H1 (cell line): Measurements from ENCODE around the gene ADRA2B. TPM values are rescaled to one million over a fixed set of nuclear protein-coding genes. Genes with fewer than 3 reads are reported as not detected.

Experiments
- CTCF ChIA-PET: fragments of 300-600 bp; sonication (Branson Sonifier 250); formaldehyde crosslinking; loops from one replicate; lab custom pipeline; 2021; ENCODE audit not compliant: partially characterized antibody; lab: Charles Lee
- POLR2A ChIA-PET: fragments of 300-600 bp; sonication (Branson Sonifier 250); formaldehyde crosslinking; loops from one replicate; lab custom pipeline; 2021; ENCODE audit warnings: inconsistent platforms; ENCODE audit not compliant: partially characterized antibody; lab: Charles Lee
- DNase-seq, 2 experiments: peaks; one replicate each; pipeline versions ENCODE4 v3.0.0 to v3.0.0-alpha.2; 2010 to 2022; ENCODE audit warnings: low spot score in 2 of 2, low read depth in 1 of 2, mixed read lengths in 1 of 2
- FAIRE-seq: peaks from 2 replicates; lab custom pipeline; 2011; peaks lifted over from hg19 to GRCh38; lab: Jason Lieb, UNC
- H2AFZ ChIP-seq: 2 replicates; pipeline ENCODE4 v1.8.1; 2012; ENCODE audit warnings: low read length, inconsistent platforms
- H2AK5ac ChIP-seq: 2 replicates; pipeline ENCODE4 v1.6.1; 2013; ENCODE audit warnings: low read depth, low read length
- H2BK120ac ChIP-seq: replicated peaks from 2 replicates; pipeline ENCODE3; 2013; ENCODE audit warnings: low read depth, low read length, inconsistent platforms
- H2BK12ac ChIP-seq: 2 replicates; pipeline ENCODE4 v1.6.1; 2013; ENCODE audit warnings: low read depth, low read length
- H2BK15ac ChIP-seq: 2 replicates; pipeline ENCODE4 v1.6.1; 2013; ENCODE audit warnings: low read length
- H2BK20ac ChIP-seq: 2 replicates; pipeline ENCODE4 v1.6.1; 2013; ENCODE audit warnings: low read length
- H2BK5ac ChIP-seq: 2 replicates; pipeline ENCODE4 v1.6.1; 2013; ENCODE audit warnings: low read depth, low read length
- H3K14ac ChIP-seq: 2 replicates; pipeline ENCODE4 v1.6.1; 2013; ENCODE audit warnings: inconsistent platforms; ENCODE audit not compliant: insufficient read length
- H3K18ac ChIP-seq: 2 replicates; pipeline ENCODE4 v1.6.1; 2013; ENCODE audit warnings: low read length; ENCODE audit errors: extremely low read depth
- H3K23ac ChIP-seq: 2 replicates; pipeline ENCODE4 v1.6.1; 2013; ENCODE audit warnings: inconsistent platforms; ENCODE audit not compliant: insufficient read length
- H3K23me2 ChIP-seq: 2 replicates; pipeline ENCODE4 v1.6.1; 2013; ENCODE audit warnings: low read depth, low read length
- H3K27ac ChIP-seq: 2 replicates; pipeline ENCODE4 v1.6.1; 2011; ENCODE audit warnings: low read depth, low read length, inconsistent platforms
- H3K27me3 ChIP-seq, 4 experiments: replicated peaks in 1 of 4; 1 replicate in 1 of 4; 2 replicates in 3 of 4; pipeline versions ENCODE4 v1.6.1 to v1.8.1; 2011 to 2013; ENCODE audit warnings: low read length in 3 of 4, mild to moderate bottlenecking in 3 of 4, inconsistent platforms in 2 of 4, mixed read lengths in 2 of 4, moderate library complexity in 1 of 4; ENCODE audit not compliant: control insufficient read depth in 3 of 4, insufficient read depth in 3 of 4; ENCODE audit errors: extremely low read depth in 1 of 4
- H3K36me3 ChIP-seq, 4 experiments: 2 replicates each; pipeline versions ENCODE4 v1.6.1 to v1.8.1; 2011 to 2013; ENCODE audit warnings: mild to moderate bottlenecking in 4 of 4, low read length in 3 of 4, moderate library complexity in 2 of 4, control low read depth in 1 of 4, inconsistent platforms in 1 of 4; ENCODE audit not compliant: insufficient read depth in 4 of 4, control insufficient read depth in 2 of 4
- H3K4ac ChIP-seq: replicated peaks from 2 replicates; pipeline ENCODE3; 2013; ENCODE audit warnings: low read length, low read depth, mixed read lengths, inconsistent platforms; ENCODE audit not compliant: insufficient read length
- H3K4me1 ChIP-seq, 4 experiments: replicated peaks in 1 of 4; 1 replicate in 1 of 4; 2 replicates in 3 of 4; pipeline versions ENCODE4 v1.6.1 to v1.8.1; 2011 to 2013; ENCODE audit warnings: low read length in 3 of 4, inconsistent platforms in 2 of 4, mixed read lengths in 1 of 4; ENCODE audit not compliant: insufficient read depth in 4 of 4, control insufficient read depth in 3 of 4
- H3K4me2 ChIP-seq, 2 experiments: 2 replicates each; pipeline versions ENCODE4 v1.6.1 to v1.8.1; 2011 to 2013; ENCODE audit warnings: low read depth in 2 of 2, low read length in 2 of 2, control low read depth in 1 of 2, inconsistent platforms in 1 of 2, mild to moderate bottlenecking in 1 of 2; ENCODE audit not compliant: insufficient read depth in 1 of 2
- H3K4me3 ChIP-seq, 4 experiments: fragments of 200-600, 300-600 bp in 1 of 4; sonication (generic), shearing (Covaris generic), sonication (Bioruptor Twin) in 1 of 4; 2 replicates each; pipeline versions ENCODE4 v1.5.1 to v1.8.1; 2011 to 2016; ENCODE audit warnings: low read length in 4 of 4, low read depth in 3 of 4, control low read depth in 2 of 4, inconsistent platforms in 2 of 4, mild to moderate bottlenecking in 2 of 4, mixed read lengths in 1 of 4, moderate library complexity in 1 of 4; ENCODE audit not compliant: insufficient read depth in 2 of 4; ENCODE audit errors: extremely low read depth in 1 of 4
- H3K56ac ChIP-seq: replicated peaks from 2 replicates; pipeline ENCODE3; 2013; ENCODE audit warnings: low read depth, mild to moderate bottlenecking, mixed read lengths, low read length, inconsistent platforms; ENCODE audit not compliant: insufficient read length
- H3K79me1 ChIP-seq: 2 replicates; pipeline ENCODE4 v1.6.1; 2013; ENCODE audit warnings: low read depth, low read length, control low read depth
- H3K79me2 ChIP-seq, 2 experiments: 2 replicates each; pipeline versions ENCODE4 v1.6.1 to v1.8.1; 2012 to 2013; ENCODE audit warnings: low read length in 2 of 2, mild to moderate bottlenecking in 2 of 2, inconsistent platforms in 1 of 2; ENCODE audit not compliant: insufficient read depth in 2 of 2, control insufficient read depth in 1 of 2
- H3K9ac ChIP-seq, 4 experiments: replicated peaks in 1 of 4; 1 replicate in 1 of 4; 2 replicates in 3 of 4; pipeline versions ENCODE4 v1.6.1 to v1.8.1; 2011 to 2013; ENCODE audit warnings: low read depth in 3 of 4, low read length in 3 of 4, control low read depth in 2 of 4, mild to moderate bottlenecking in 2 of 4, moderate library complexity in 2 of 4, inconsistent platforms in 1 of 4; ENCODE audit errors: extremely low read depth in 1 of 4
- H3K9me3 ChIP-seq, 2 experiments: 2 replicates each; pipeline versions ENCODE4 v1.6.1 to v1.8.1; 2012 to 2013; ENCODE audit warnings: mild to moderate bottlenecking in 2 of 2, moderate library complexity in 2 of 2, control low read depth in 1 of 2, inconsistent platforms in 1 of 2, low read depth in 1 of 2, low read length in 1 of 2, mixed read lengths in 1 of 2; ENCODE audit not compliant: insufficient read depth in 2 of 2
- H4K20me1 ChIP-seq, 2 experiments: replicated peaks in 1 of 2; 2 replicates each; pipeline versions ENCODE3 to v1.8.1; 2011 to 2013; ENCODE audit warnings: inconsistent platforms in 2 of 2, low read length in 2 of 2, mild to moderate bottlenecking in 1 of 2; ENCODE audit not compliant: insufficient read depth in 2 of 2, control insufficient read depth in 1 of 2
- H4K5ac ChIP-seq: 2 replicates; pipeline ENCODE4 v1.6.1; 2013; ENCODE audit warnings: low read length, low read depth, mixed read lengths, inconsistent platforms; ENCODE audit not compliant: insufficient read length
- H4K8ac ChIP-seq: 2 replicates; pipeline ENCODE4 v1.8.0; 2013; ENCODE audit warnings: mild to moderate bottlenecking, moderate library complexity, low read length, inconsistent platforms; ENCODE audit not compliant: insufficient read depth; ENCODE audit errors: extremely low read depth
- H4K91ac ChIP-seq: replicated peaks from 2 replicates; pipeline ENCODE3; 2013; ENCODE audit warnings: low read length, mixed read lengths, inconsistent platforms; ENCODE audit not compliant: insufficient read length
- BCL11A ChIP-seq, 2 experiments: IDR thresholded peaks; one replicate each; pipeline ENCODE4 v1.6.1; 2011; ENCODE audit warnings: low read depth in 2 of 2, low read length in 2 of 2, mild to moderate bottlenecking in 2 of 2
- CBX8 ChIP-seq: fragments of 300-800, 300-1000 bp; sonication (generic); IDR thresholded peaks from 2 replicates; pipeline ENCODE4 v1.7.1; 2016; ENCODE audit warnings: low read depth, low read length, borderline replicate concordance
- CEBPB ChIP-seq: IDR thresholded peaks from 2 replicates; pipeline ENCODE4 v1.6.1; 2012; ENCODE audit warnings: low read depth, low read length
- CREB1 ChIP-seq: IDR thresholded peaks from 2 replicates; pipeline ENCODE4 v1.6.1; 2012; ENCODE audit warnings: inconsistent platforms
- GTF2F1 ChIP-seq: IDR thresholded peaks from 2 replicates; pipeline ENCODE4 v1.6.1; 2012; ENCODE audit warnings: low read depth, low read length, improper control_type of control experiment, borderline replicate concordance
- JUN ChIP-seq: IDR thresholded peaks from 2 replicates; pipeline ENCODE4 v1.6.1; 2011; ENCODE audit warnings: low read depth, mild to moderate bottlenecking, improper control_type of control experiment, low read length
- NANOG ChIP-seq: IDR thresholded peaks from 2 replicates; pipeline ENCODE4 v1.6.1; 2011; ENCODE audit warnings: low read length, low read depth, mild to moderate bottlenecking, inconsistent platforms; ENCODE audit not compliant: insufficient read depth, poor library complexity, severe bottlenecking
- POLR2AphosphoS5 ChIP-seq: IDR thresholded peaks from 2 replicates; pipeline ENCODE4 v1.6.1; 2011; ENCODE audit warnings: low read depth, low read length
- POU5F1 ChIP-seq: IDR thresholded peaks from 2 replicates; pipeline ENCODE4 v1.6.1; 2011; ENCODE audit warnings: low read depth, mild to moderate bottlenecking, low read length, moderate library complexity
- SP1 ChIP-seq: IDR thresholded peaks from 2 replicates; pipeline ENCODE4 v1.6.1; 2011; ENCODE audit warnings: low read depth, low read length
- TAF1 ChIP-seq: IDR thresholded peaks from 2 replicates; pipeline ENCODE4 v1.6.1; 2011; ENCODE audit warnings: mild to moderate bottlenecking, low read depth, low read length
- YY1 ChIP-seq: IDR thresholded peaks from 2 replicates; pipeline ENCODE4 v1.6.1; 2011; ENCODE audit warnings: low read depth, mild to moderate bottlenecking, low read length
- WGBS, 2 experiments: shearing (Covaris generic) in 1 of 2; methylation state at CpG; one replicate each; pipeline versions ENCODE4 v1.1.6 to v1.1.7; 2013 to 2015; ENCODE audit warnings: low lambda C conversion rate in 2 of 2, mixed read lengths in 2 of 2, inconsistent platforms in 1 of 2, low coverage in 1 of 2, missing lambda C conversion rate in 1 of 2; ENCODE audit not compliant: insufficient replicate concordance in 2 of 2, insufficient coverage in 1 of 2, insufficient read length in 1 of 2; ENCODE audit errors: extremely low coverage in 1 of 2, missing lambda C conversion rate in 1 of 2; 5-methylcytosine and 5-hydroxymethylcytosine counted together
- polyA plus RNA-seq, 7 experiments: library from polyadenylated mRNA; depleted of rRNA in 3 of 7; stranded (reverse) in 5 of 7; unstranded in 2 of 7; fragments of >200 nt in 5 of 7; fragments of 200-250 nt in 2 of 7; gene quantifications; 1 replicate in 5 of 7; 2 replicates in 1 of 7; 4 replicates in 1 of 7; pipeline versions ENCODE4 v1.2.1 to v1.2.3, GENCODE V29; 2011 to 2013; ENCODE audit warnings: missing spikeins in 2 of 7, mixed read lengths in 2 of 7
- total RNA-seq: library from RNA; stranded (reverse); fragmentation: NEBNext Ultra II Directional; extraction: Animal tissue kit (Norgen Biotek cat#: 25700); gene quantifications from 2 replicates; pipeline ENCODE4 v1.2.1, GENCODE V29; 2021

ADRA2B gene
- total and polyA plus RNA-seq, 2 of the 8 experiments (the other 6 are each of a cell fraction or from before 2014, with no cell fraction given) = 5.8 to 6.5 TPM

DNA sequence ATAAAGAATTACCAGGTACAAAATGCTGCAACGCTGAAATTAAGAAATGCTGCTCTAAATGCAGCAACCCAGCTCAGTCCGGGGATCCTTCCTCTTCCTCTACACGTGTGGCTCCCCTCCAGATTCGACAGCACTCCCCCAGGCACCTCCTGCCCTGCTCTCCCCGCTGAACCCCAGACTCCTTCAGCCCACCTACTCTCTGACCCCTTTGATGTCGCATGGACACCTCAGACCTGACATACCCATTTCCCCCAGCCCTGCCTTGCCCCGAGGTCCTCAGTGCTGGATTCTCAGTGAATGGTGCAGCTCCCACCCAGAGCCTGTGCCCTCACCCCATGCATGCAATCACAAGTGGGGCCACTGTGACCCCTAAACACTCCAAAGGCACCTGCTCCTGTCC, 4.6 kb upstream of the ADRA2B start:
- CTCF ChIA-PET = interaction anchor here (1.4 to 1.5 kb wide), 2 partner anchors 53 to 99 kb away, joined by 3 to 4 read pairs; no protein-coding TSS in a partner anchor
- Histone ChIP-seq H4K8ac (no peak overlapping the region; the same call in 1 of the 2 replicates), H4K91ac (no peak overlapping the region), H2BK12ac (no peak overlapping the region), H4K20me1 (no peaks in the 10 kb centered on the region)
- DNase-seq = no peak
- TF ChIP-seq POU5F1 = no peak
- no peak for TF ChIP-seq GTF2F1
- no peak for TF ChIP-seq CEBPB
- no peak for TF ChIP-seq TAF1
- no peak for TF ChIP-seq BCL11A (IDR thresholded peaks at IDR 0.05; ENCODE audit: low read depth in 2 of 2, low read length in 2 of 2)
- no peak for TF ChIP-seq SP1
- no peak for TF ChIP-seq YY1
- TF ChIP-seq CREB1 = no peak
- TF ChIP-seq JUN = no peak
- TF ChIP-seq NANOG = no peak
- TF ChIP-seq CBX8 = no peak
- TF ChIP-seq POLR2AphosphoS5 = no peak
- TF ChIP-seq, all 59 proteins: peak for 0
- Histone ChIP-seq H4K5ac (no peak overlapping the region), H2BK120ac (no peak overlapping the region), H2AFZ (no peak overlapping the region), H3K79me2 (no peaks in the 10 kb centered on the region), H3K36me3 (no peaks in the 10 kb centered on the region), H3K4me1 (peaks cover 0 to 14% (median 9%) of the 10 kb centered on the region in 4 experiments; a peak in 6 of 7 replicates), H2BK20ac (no peak overlapping the region), H3K27ac (no peak overlapping the region), H3K4ac (peak overlapping the region; percentile 35), H2BK5ac (no peak overlapping the region), H2AK5ac (no peak overlapping the region), H2BK15ac (no peak overlapping the region), H3K56ac (no peak overlapping the region), H3K27me3 (peaks cover 0 to 19% (median 15%) of the 10 kb centered on the region in 4 experiments; a peak in 5 of 7 replicates), H3K14ac (no peak overlapping the region), H3K9ac (no peak overlapping the region), H3K4me3 (no peak overlapping the region), H3K79me1 (no peaks in the 10 kb centered on the region), H3K23ac (no peak overlapping the region), H3K23me2 (peaks cover 7% of the 10 kb centered on the region; the same call in 1 of the 2 replicates), H3K18ac (no peak overlapping the region), H3K4me2 (no peak overlapping the region), H3K9me3 (no peaks in the 10 kb centered on the region)
- POLR2A ChIA-PET = no interaction called here
- no peak for FAIRE-seq
- WGBS, 2 experiments = 75% methylated on average over 7 of the region's 7 CpGs; no CpG with 5 or more reads in 1 of the 2 experiments
